ENCODE results near the gene RAET1G.
A peak's percentile ranks its signal among the peaks of the same experiment; 100 is the strongest.
"Not testable (repeated sequence)": the region's sequence is repeated elsewhere in the genome, so short reads cannot be mapped to it uniquely, and the experiment has no call there.

The RAET1G gene, protein sequence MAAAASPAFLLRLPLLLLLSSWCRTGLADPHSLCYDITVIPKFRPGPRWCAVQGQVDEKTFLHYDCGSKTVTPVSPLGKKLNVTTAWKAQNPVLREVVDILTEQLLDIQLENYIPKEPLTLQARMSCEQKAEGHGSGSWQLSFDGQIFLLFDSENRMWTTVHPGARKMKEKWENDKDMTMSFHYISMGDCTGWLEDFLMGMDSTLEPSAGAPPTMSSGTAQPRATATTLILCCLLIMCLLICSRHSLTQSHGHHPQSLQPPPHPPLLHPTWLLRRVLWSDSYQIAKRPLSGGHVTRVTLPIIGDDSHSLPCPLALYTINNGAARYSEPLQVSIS

DNA sequence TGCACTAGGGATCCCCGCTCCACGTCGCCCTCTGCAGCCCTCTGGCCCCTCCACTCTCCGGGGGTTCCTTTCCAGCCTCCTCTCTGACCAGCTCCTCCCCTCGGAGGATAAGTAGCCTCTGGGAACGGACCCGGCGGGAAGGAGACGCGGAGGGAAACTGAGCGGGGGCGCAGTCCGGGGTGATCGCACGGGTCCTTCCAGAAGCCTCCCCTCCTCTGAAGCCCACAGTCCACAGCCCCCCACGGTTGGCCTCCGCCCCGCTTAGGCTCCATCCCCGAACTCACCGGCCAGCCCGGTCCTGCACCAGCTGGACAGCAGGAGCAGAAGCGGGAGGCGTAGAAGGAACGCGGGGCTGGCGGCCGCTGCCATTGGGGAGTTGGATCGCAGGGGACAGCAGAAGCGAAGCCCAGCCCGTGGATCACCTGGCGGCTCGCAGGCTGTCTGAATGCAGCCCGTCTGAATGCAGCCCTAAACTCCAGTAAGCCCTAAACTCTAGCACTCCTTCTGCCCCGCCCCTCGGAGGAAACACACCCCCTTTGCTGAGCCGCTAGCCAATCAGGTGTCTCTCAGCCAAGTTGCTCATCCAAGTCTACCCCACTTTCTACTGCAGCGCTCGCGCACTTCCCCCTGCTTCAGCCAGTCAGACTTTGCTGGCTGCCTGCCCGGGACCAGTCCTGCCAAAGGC lies at the start of gene RAET1G:
Gene RAET1G, minus strand, starts transcription at position 480 of the 685 bp plus-strand sequence. Its CDS starts 111 bp downstream, at position 369.
- peak; percentile 73 for DNase-seq

DNA sequence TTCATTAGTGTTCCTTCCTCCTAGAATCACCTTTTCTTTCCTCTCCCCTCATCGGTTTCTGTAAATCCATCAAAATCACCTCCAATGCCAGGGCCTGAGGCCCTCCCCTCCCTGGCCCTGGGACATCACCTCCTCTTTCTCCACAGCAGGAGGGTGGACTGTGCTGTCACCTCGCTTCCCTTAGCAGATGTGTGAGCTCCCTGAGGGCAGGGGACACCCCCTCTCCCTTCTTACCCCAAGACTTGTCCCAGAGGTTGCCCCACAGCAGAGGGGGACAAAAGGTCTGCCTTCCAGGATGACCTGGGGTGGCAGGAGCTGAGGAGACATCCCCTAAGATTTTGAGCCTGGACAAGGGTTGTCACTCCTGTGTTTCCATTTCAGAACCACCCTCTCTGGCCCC lies 46.7 kb upstream of the RAET1G start:
- DNase-seq: no peak

DNA sequence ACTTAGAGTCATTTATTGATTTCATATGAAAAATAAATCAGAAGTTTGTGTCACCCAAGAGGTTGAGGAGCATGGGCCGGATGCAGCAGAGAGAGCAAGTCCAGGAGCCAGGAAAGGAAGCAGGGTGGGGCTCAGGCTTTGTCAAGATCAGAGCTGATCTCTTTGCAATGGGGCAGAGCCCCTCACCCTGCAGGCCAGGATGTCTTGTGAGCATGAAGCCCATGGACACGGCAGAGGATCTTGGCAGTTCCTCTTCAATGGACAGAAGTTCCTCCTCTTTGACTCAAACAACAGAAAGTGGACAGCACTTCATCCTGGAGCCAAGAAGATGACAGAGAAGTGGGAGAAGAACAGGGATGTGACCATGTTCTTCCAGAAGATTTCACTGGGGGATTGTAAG lies 46.0 kb upstream of the RAET1G start:
- DNase-seq: not testable (repeated sequence)

GRCh38 chr6:149967999-149968398 lies 45.1 kb upstream of the RAET1G start:
- not testable (repeated sequence) for DNase-seq

DNA sequence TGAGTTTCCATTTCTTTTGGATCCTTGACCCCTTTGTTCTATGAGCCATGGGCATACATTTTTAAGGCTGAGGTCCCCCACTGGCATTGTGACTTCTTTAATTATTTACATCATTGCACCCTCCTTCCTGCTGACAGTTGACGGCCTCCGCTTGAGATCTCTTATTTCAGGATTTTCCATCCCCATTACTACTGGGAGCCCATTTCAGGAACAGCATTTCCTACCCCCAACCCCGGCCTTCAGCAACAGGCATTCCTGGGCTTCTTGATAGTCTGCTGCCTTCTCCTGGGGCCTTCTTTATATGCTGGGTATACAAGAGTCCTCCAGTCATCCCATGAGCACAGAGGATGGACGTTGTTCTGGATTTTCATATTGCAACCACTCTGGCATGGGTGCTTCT lies 44.7 kb upstream of the RAET1G start:
- no peak for DNase-seq

- not testable (repeated sequence) for DNase-seq
Observed at GRCh38 chr6:149966319-149966718, 43.4 kb upstream of the RAET1G start.

- peak; percentile 6 for DNase-seq
Observed at GRCh38 chr6:149965194-149966020, 42.5 kb upstream of the RAET1G start.

DNA sequence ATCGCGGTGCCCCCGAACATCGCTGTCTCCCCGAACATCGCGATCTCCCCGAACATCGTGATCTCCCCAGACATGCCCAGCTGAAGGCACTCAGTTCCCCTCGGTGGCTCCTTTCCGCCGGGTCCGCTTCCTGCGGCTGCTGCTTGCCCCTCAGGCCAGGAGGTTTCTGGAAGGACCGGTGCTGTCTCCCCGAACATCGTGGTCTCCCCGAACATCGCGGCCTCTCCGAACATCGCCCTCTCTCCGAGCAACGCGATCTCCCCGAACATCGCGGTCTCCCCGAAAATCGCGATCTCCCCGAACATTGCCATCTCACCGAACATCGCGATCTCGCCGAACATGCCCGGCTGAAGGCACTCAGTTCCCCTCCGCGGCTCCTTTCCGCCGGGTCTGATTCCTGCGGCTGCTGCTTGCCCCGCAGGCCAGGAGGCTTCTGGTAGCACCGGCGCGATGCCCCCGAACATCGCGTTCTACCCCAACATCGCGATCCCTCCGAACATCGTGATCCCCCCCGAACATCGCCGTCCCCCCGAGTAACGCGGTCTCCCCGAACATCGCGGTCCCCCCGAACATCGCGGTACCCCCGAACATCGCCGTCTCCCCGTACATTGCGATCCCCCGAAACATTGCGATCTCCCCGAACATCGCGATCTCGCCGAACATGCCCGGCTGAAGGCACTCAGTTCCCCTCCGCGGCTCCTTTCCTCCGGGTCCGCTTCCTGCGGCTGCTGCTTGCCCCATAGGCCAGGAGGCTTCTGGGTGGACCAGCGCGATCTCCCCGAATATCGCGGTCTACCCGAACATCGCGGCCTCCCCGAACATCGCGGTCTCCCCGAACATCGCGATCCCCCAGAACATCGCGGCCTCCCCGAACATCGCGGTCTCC lies 41.6 kb upstream of the RAET1G start:
- DNase-seq: no peak

DNA sequence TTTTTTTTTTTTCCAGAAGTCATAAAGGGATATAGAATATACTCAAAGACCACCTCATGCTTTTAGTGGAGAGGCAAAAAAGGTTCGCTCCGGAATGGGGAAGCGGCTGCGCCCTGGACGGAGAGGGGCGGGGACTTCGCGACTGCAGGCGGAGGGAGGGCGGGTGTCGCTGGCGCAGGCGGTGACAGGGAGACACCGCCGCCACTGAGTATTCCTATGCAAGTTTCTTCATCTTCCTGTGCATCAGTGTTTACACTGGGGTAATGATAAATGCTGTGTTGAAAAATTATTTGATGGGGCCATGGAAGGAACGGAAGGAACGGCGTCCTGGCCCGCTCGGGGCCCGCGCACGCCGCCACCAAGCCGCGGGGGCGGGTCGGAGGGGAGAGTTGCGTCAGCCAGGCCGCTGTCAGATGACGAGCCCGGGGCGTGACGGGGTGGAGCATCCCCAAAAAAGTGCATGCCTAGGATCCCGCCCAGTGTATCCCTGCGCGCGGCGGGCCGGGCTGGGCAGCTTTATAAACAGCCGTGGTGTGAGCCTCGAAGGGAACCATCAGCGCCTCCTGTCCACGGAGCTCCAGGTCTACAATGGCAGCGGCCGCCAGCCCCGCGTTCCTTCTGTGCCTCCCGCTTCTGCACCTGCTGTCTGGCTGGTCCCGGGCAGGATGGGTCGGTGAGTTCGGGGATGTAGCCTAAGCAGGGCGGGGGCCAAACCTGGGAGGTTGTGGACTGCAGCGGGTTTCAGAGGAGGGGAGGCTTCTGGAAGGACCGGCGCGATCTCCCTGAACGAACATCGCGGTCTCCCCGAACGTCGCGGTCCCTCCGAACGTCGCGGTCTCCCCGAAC lies 40.8 kb upstream of the RAET1G start, which contains the start of gene ULBP1:
Gene ULBP1, plus strand, starts transcription at position 482 of the 846 bp plus-strand sequence. Its CDS starts 107 bp downstream, at position 589.
- DNase-seq: peak; percentile 94

DNA sequence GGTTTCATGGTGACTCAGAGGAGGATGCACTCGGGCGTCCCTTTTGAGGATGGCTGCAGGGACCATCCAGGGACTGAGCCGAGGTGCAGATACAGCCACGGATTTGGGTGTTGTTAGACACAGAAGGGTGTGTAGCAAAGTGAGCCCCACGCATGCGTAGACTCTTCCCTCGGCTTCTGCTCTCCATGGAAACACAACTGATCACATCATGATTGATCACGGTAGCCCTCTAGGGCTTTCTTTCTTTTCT lies 40.2 kb upstream of the RAET1G start:
- DNase-seq: peak; percentile 44

DNA sequence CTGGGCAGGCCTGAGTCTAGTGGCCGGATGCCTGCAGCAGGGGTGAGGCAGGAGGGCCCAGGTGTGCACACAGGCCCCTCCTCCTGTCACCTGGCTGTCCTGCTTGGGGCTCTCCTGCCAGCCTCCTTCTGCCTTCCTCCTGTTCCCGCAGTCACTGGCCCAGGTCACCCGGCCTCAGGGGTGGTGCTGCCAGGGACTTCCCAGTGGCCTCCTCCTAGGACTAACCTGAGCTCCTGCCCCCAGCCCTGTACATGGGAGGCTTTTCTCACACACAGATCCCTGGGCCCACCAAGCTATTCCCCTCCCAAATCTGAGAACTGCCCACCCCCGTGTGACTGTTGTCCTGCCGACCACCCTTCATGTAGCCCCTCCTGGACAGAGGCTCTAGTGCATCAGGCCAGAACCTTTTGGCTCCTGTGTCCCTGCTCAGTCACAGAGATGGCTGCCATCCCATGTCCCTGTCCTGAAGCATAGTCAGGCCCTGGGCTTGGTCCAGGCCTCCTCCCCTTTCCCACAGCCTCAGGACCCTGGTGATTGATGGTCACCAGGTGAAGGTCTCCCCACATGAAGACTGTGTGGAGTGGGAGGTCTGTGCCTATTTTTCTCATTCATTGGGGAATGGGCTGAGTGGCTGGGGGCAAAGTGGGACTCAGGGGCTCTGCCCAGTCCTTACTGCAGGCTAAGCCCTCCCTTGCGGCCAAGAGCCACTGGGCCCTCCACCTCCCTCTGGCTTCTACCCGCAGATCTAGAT lies 39.7 kb upstream of the RAET1G start:
- no peak for DNase-seq

DNA sequence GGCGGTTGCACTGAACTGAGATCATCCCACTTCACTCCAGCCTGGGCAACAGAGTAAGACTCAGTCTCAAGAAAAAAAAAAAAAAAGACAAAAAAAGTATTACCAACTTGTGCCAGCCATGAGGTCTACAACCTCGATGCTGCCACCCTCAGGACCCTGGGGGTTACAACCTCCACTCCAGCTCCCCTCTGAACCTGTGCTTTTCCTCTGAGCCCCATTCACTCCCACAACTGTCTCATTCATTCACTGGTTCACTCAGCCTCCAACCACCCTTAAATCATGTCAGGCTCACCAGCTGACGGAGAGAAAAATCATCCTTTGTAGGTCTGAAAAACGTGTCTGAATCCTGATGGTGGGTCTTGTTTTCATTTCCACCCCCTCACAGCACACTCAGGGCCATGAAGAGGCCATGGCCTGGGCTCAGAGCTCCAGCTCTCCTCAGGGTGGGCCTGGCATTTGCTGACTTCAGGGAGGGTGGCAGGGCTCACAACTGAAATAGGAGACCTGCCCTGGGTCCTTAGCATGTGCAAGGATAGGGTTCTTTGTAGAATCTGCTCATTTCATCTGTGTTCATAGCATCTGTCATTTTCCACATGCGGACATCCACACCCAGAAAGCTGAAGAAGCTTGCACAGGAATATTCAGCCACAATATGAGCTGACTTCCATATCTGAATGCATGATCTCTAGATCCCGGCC lies 39.0 kb upstream of the RAET1G start:
- peak; percentile 5 for DNase-seq

DNA sequence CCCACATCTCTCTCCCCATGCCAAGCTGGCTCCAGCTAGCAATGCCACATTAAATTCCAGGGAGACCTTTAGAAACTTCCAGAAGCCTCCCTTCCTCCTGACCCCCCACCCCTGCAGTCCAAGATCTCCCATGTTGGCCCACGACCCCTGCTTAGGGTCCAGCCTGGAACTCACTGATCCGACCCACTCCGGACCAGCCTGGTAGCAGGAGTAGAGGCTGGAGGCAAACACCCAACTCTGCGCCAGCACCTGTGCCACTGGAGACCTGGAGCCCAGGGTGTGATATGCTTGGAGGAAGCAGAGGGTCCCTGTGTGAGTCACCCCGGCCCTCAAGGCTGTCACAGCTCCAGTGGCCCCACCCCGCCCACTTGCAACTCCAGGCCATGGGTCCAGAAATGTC lies 37.6 kb upstream of the RAET1G start:
- no peak for DNase-seq

DNA sequence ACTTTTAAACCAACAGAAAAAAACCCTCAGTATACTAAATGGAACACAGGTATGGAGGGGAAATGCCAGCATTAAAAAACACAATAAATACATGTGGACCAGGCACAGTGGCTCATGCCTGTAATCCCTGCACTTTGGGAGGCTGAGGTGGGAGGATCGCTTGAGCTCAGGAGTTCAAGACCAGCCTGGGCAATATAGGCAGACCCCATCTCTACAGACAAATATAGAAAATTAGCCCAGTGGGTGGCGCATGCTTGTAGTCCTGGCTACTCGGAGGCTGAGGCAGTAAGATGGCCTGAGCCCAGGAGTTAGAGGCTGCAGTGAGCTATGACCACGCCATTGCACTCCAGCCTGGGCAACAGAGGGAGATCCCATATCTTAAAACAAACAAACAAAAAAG lies 36.9 kb upstream of the RAET1G start:
- DNase-seq: not testable (repeated sequence)

- DNase-seq: not testable (repeated sequence)
Observed at GRCh38 chr6:149958124-149958523, 35.2 kb upstream of the RAET1G start.

DNA sequence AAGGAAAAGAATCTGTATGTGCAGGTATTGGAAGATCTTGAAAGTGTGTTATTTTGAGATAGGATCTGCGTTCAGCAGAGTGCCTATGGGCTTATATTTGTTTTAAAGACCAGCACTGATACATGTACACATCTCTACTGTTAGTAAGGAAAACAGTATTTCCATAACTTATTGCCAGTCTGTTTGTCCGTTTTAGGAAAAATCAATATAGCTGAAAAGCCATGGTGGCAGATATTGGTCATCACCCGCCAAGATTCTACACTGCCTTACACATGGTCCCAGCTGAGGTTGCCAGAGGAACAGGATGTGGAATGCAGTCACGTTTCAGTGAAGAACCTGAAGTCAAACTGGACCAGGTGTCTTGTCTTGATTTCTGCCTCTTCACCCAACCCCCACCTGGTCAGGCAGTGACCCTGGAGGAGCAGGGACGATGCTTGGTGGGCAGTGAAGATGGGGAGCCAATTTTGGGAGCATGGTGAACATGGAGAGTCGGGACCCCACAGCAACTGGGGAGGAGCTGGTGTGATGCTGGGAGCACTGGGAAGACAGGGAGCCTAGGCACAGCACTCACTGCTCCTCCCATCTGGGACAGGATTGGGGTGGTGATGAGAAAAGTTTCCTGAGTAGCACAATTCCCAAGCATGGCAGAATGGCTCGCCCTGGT lies 32.9 kb upstream of the RAET1G start:
- not testable (repeated sequence) for DNase-seq

DNA sequence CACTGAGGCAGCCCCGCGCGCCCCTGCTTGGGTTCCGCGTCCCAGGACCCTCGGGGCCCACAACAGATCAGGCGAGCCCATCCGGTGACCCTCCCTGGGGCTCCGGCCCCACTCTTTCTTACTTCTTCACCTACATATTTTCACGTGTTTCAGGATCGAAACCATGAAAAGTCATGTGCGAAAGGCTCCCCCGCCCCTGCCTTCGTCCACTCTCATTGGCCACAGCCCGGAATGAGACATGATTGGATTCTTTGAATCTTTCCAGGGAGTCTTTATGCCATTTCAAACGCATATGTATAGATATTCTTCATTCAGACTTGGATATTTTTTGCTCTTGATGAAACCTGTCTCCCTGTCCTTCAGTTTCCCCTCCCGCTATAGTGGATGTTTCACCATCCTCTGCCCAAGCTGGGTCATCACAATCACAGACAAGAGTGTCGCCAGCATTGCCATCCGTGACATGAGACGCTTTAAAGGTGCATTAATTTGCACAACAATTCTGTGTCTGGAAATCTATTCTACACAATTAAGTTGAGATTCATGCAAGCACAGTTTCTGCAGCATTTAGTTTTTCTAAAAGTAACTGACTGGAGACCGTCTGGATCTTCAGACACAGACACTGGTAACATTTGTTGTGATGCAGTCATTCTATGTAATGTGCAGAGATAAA lies 32.2 kb upstream of the RAET1G start:
- DNase-seq: not testable (repeated sequence)

- not testable (repeated sequence) for DNase-seq
Observed at GRCh38 chr6:149954328-149954983, 31.5 kb upstream of the RAET1G start.
